GM12878 (cell line): ENCODE results near the gene HDDC2.

ENCODE experiments used
- BRCA1 ChIP-seq: IDR thresholded peaks from 2 replicates; pipeline ENCODE4 v1.6.1; 2011; ENCODE audit warnings: low read depth, low read length, improper control_type of control experiment
- CHD2 ChIP-seq: IDR thresholded peaks from 2 replicates; pipeline ENCODE4 v1.6.1; 2011; ENCODE audit warnings: low read depth, low read length, improper control_type of control experiment, borderline replicate concordance
- CHD4 ChIP-seq: fragments of 200-600 bp; sonication (generic); IDR thresholded peaks from 2 replicates; pipeline ENCODE4 v1.6.1; 2016; ENCODE audit warnings: mild to moderate bottlenecking
- CREM ChIP-seq: IDR thresholded peaks from 2 replicates; pipeline ENCODE4 v1.6.1; 2014; ENCODE audit warnings: antibody characterized with exemption, low read depth
- MEF2A ChIP-seq: IDR thresholded peaks from 2 replicates; pipeline ENCODE4 v1.6.1; 2011; ENCODE audit warnings: low read depth, mild to moderate bottlenecking, low read length, moderate library complexity; ENCODE audit not compliant: insufficient read depth
- MYC ChIP-seq: IDR thresholded peaks from 2 replicates; pipeline ENCODE4 v1.6.1; 2011; ENCODE audit warnings: mild to moderate bottlenecking, low read length, moderate library complexity, inconsistent platforms; ENCODE audit not compliant: insufficient read depth, insufficient replicate concordance, insufficient read length, severe bottlenecking
- POLR2AphosphoS5 ChIP-seq: IDR thresholded peaks from 2 replicates; pipeline ENCODE4 v1.6.1; 2011; ENCODE audit warnings: mild to moderate bottlenecking, low read length, inconsistent platforms
- TAF1 ChIP-seq: IDR thresholded peaks from 2 replicates; pipeline ENCODE4 v1.6.1; 2011; ENCODE audit warnings: mild to moderate bottlenecking, low read depth, low read length, borderline replicate concordance
- YBX1 ChIP-seq: fragments of 450-650 bp; IDR thresholded peaks from 2 replicates; pipeline ENCODE4 v1.6.1; 2016; ENCODE audit warnings: antibody characterized with exemption
- TF ChIP-seq, protein P1 (sequence below): IDR thresholded peaks from 2 replicates; pipeline ENCODE4 v1.6.1; 2011; ENCODE audit warnings: low read depth, mild to moderate bottlenecking, low read length, moderate library complexity, borderline replicate concordance; ENCODE audit errors: extremely low read depth

DNA sequence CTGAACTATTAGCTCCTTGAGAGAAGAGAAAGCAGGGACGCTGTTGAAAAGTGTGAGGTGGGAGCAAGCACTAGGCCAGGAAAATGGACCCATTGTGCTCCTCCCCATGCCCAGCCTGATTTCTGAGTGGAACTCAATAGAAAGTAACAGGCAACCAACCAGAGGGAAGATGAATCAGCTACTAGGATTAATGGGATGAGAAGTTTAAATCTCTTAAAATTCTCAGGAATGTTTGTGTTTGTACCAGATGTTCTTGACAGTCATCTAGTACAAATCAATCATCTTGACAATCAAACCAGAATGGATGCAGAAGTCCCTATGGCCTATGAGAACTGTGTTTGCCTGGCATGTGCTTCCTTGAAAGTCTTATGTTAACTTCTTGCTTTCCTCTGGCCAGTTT, 48.9 kb downstream of the HDDC2 start:
- TF ChIP-seq, protein P1, sequence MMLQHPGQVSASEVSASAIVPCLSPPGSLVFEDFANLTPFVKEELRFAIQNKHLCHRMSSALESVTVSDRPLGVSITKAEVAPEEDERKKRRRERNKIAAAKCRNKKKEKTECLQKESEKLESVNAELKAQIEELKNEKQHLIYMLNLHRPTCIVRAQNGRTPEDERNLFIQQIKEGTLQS: no peak
- no peak for TF ChIP-seq YBX1
- TF ChIP-seq BRCA1: no peak
- no peak for TF ChIP-seq CREM
- TF ChIP-seq MEF2A: no peak
- no peak for TF ChIP-seq TAF1
- TF ChIP-seq MYC: no peak
- TF ChIP-seq CHD2: no peak
- TF ChIP-seq CHD4: no peak
- TF ChIP-seq POLR2AphosphoS5: no peak
